A549 (cell line): ENCODE results near the gene NOD2.

Source experiments
- CBX2 ChIP-seq: fragments of 200-600 bp; sonication (generic); IDR thresholded peaks from 2 replicates; pipeline ENCODE4 v1.6.1; 2016; ENCODE audit warnings: low read depth, mild to moderate bottlenecking, borderline replicate concordance
- CTCF ChIP-seq: fragments of >200 bp; sonication (Bioruptor Twin); formaldehyde crosslinking; IDR thresholded peaks from 3 replicates; pipeline ENCODE4 v1.5.1; 2016
- ELK1 ChIP-seq: fragments of 150-350 bp; IDR thresholded peaks from 2 replicates; pipeline ENCODE4 v1.6.1; 2014; ENCODE audit warnings: low read depth, mild to moderate bottlenecking, low read length
- EP300 ChIP-seq, 2 experiments: fragments of >200 bp; sonication (Bioruptor Twin); formaldehyde crosslinking; IDR thresholded peaks; 2 replicates in 1 of 2; 3 replicates in 1 of 2; pipeline ENCODE4 v1.6.1; 2016 to 2017
- HDAC2 ChIP-seq: fragments of 200-600 bp; sonication (generic); IDR thresholded peaks from 2 replicates; pipeline ENCODE4 v1.6.1; 2016
- MAFK ChIP-seq: fragments of 450-650 bp; IDR thresholded peaks from 2 replicates; pipeline ENCODE4 v1.6.1; 2014; ENCODE audit not compliant: partially characterized antibody
- POLR2A ChIP-seq: IDR thresholded peaks from 2 replicates; pipeline ENCODE4 v1.6.1; 2012; ENCODE audit warnings: mild to moderate bottlenecking, low read length
- REST ChIP-seq: fragments of 200-600 bp; sonication (generic); IDR thresholded peaks from 2 replicates; pipeline ENCODE4 v1.6.1; 2016; ENCODE audit warnings: antibody characterized with exemption, mild to moderate bottlenecking, moderate library complexity
- RFX5 ChIP-seq: fragments of 450-650 bp; IDR thresholded peaks from 2 replicates; pipeline ENCODE4 v1.7.1; 2014; ENCODE audit warnings: antibody characterized with exemption, mild to moderate bottlenecking, moderate library complexity

- TF ChIP-seq CTCF = no peak
- no peak for TF ChIP-seq CBX2
- no peak for TF ChIP-seq MAFK
- no peak for TF ChIP-seq REST
- no peak for TF ChIP-seq ELK1
- no peak for TF ChIP-seq POLR2A
- TF ChIP-seq EP300 (IDR thresholded peaks at IDR 0.05) = no peak
- TF ChIP-seq RFX5 = no peak
- TF ChIP-seq HDAC2 = no peak
These were observed 52.5 kb downstream of the NOD2 start for GRCh38 chr16:50745940-50746339.
